K562 (cell line): ENCODE measurements around the gene CD99L2.

Experiments
- CREM ChIP-seq: IDR thresholded peaks from 2 replicates; pipeline ENCODE4 v1.6.1; 2014; ENCODE audit warnings: antibody characterized with exemption, low read depth
- DPF2 ChIP-seq: fragments of 450-650 bp; IDR thresholded peaks from 2 replicates; pipeline ENCODE4 v1.6.1; 2016
- FOS ChIP-seq: IDR thresholded peaks from 3 replicates; pipeline ENCODE4 v1.6.1; 2011; ENCODE audit not compliant: insufficient read length; ENCODE audit errors: extremely low read depth
- JUND ChIP-seq, 2 experiments: IDR thresholded peaks; 2 replicates in 1 of 2; 3 replicates in 1 of 2; pipeline ENCODE4 v1.6.1; 2011; ENCODE audit warnings: borderline replicate concordance in 2 of 2, low read depth in 2 of 2, low read length in 2 of 2, improper control_type of control experiment in 1 of 2, missing biosample characterization in 1 of 2, missing genetic modification characterization in 1 of 2, missing genetic modification reagents in 1 of 2
- KDM4B ChIP-seq, 2 experiments: fragments of 450-650 bp in 1 of 2; sonication (generic) in 1 of 2; IDR thresholded peaks; 2 replicates each; pipeline ENCODE4 v1.6.1; 2016 to 2017; ENCODE audit warnings: borderline replicate concordance in 2 of 2, antibody characterized with exemption in 1 of 2, low read depth in 1 of 2, mild to moderate bottlenecking in 1 of 2
- MYC ChIP-seq, 2 experiments: fragments of 250-450 bp in 1 of 2; sonication (Bioruptor Pico) in 1 of 2; IDR thresholded peaks; 2 replicates each; pipeline versions ENCODE4 v1.5.1 to v1.6.1; 2012 to 2021; ENCODE audit warnings: low read depth in 2 of 2, borderline replicate concordance in 1 of 2, improper control_type of control experiment in 1 of 2, low read length in 1 of 2, mild to moderate bottlenecking in 1 of 2, moderate library complexity in 1 of 2
- PHB2 ChIP-seq: fragments of 450-650 bp; IDR thresholded peaks from 2 replicates; pipeline ENCODE4 v1.6.1; 2017; ENCODE audit warnings: low read depth
- PML ChIP-seq: IDR thresholded peaks from 2 replicates; pipeline ENCODE4 v1.6.1; 2012; ENCODE audit warnings: low read length, inconsistent platforms
- ZNF586 ChIP-seq: fragments of 450-650 bp; formaldehyde crosslinking; conservative IDR thresholded peaks from 2 replicates; pipeline ENCODE4 v1.4.0; 2020; ENCODE audit warnings: mild to moderate bottlenecking, moderate library complexity
- ZNF668 ChIP-seq: fragments of 250-450 bp; sonication (Bioruptor Pico); IDR thresholded peaks from 2 replicates; pipeline ENCODE4 v1.8.0; 2022; ENCODE audit warnings: mild to moderate bottlenecking, inconsistent platforms
- TF ChIP-seq, protein P1 (sequence below), 2 experiments: fragments of 450-650 bp; formaldehyde crosslinking in 1 of 2; IDR thresholded peaks; 2 replicates each; pipeline versions ENCODE4 v1.4.0 to v1.6.1; 2014 to 2020; ENCODE audit warnings: mild to moderate bottlenecking in 2 of 2, borderline replicate concordance in 1 of 2, low read depth in 1 of 2
- TF ChIP-seq, protein P2 (sequence below), 3 experiments: IDR thresholded peaks in 2 of 3; conservative IDR thresholded peaks in 1 of 3; 2 replicates each; pipeline ENCODE4 v1.5.1; 2011 to 2012; ENCODE audit warnings: low read length in 3 of 3, mild to moderate bottlenecking in 3 of 3, control low read depth in 2 of 3, improper control_type of control experiment in 1 of 3, inconsistent platforms in 1 of 3, low read depth in 1 of 3, mixed read lengths in 1 of 3, moderate library complexity in 1 of 3; ENCODE audit not compliant: insufficient read depth in 2 of 3
- TF ChIP-seq, protein P3 (sequence below): fragments of 250-450 bp; sonication (Bioruptor Pico); IDR thresholded peaks from 2 replicates; pipeline ENCODE4 v1.5.1; 2021; ENCODE audit warnings: mild to moderate bottlenecking
- TF ChIP-seq, protein P4 (sequence below): sonication (generic); formaldehyde crosslinking; IDR thresholded peaks from 2 replicates; pipeline ENCODE4 v1.8.0; 2023; ENCODE audit warnings: mild to moderate bottlenecking, missing genetic modification reagents

DNA sequence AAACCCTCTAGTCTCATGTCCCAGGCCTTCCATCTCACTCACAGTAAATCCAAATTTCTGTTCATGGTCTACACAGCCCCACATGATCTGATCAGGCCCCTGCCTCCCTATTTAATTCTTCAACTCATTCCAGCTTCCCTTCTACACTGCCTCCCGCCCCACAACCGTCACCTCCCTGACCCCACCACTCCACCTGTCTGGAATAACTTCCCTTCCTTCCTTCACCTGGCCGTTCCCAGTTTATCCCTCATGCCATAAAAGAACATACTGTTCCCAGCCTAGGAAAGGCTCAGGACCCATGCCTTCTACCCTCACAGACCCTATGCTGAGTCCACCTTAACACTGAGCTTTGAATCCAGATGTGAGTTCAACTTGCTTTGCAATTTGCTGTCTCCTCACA, 6.8 kb upstream of the CD99L2 start:
- TF ChIP-seq DPF2 = no peak
- no peak for TF ChIP-seq MYC (IDR thresholded peaks at IDR 0.05; ENCODE audit: low read depth, low read length)
- TF ChIP-seq MYC (CRISPR knock-in tag; IDR thresholded peaks at IDR 0.05; ENCODE audit: borderline replicate concordance, low read depth) = no peak
- TF ChIP-seq, protein P1, sequence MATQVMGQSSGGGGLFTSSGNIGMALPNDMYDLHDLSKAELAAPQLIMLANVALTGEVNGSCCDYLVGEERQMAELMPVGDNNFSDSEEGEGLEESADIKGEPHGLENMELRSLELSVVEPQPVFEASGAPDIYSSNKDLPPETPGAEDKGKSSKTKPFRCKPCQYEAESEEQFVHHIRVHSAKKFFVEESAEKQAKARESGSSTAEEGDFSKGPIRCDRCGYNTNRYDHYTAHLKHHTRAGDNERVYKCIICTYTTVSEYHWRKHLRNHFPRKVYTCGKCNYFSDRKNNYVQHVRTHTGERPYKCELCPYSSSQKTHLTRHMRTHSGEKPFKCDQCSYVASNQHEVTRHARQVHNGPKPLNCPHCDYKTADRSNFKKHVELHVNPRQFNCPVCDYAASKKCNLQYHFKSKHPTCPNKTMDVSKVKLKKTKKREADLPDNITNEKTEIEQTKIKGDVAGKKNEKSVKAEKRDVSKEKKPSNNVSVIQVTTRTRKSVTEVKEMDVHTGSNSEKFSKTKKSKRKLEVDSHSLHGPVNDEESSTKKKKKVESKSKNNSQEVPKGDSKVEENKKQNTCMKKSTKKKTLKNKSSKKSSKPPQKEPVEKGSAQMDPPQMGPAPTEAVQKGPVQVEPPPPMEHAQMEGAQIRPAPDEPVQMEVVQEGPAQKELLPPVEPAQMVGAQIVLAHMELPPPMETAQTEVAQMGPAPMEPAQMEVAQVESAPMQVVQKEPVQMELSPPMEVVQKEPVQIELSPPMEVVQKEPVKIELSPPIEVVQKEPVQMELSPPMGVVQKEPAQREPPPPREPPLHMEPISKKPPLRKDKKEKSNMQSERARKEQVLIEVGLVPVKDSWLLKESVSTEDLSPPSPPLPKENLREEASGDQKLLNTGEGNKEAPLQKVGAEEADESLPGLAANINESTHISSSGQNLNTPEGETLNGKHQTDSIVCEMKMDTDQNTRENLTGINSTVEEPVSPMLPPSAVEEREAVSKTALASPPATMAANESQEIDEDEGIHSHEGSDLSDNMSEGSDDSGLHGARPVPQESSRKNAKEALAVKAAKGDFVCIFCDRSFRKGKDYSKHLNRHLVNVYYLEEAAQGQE (IDR thresholded peaks at IDR 0.05; ENCODE audit: borderline replicate concordance) = no peak
- TF ChIP-seq, protein P1 (CRISPR knock-in tag; IDR thresholded peaks at IDR 0.05; ENCODE audit: low read depth) = no peak
- no peak for TF ChIP-seq ZNF586 (CRISPR knock-in tag)
- TF ChIP-seq, protein P2, sequence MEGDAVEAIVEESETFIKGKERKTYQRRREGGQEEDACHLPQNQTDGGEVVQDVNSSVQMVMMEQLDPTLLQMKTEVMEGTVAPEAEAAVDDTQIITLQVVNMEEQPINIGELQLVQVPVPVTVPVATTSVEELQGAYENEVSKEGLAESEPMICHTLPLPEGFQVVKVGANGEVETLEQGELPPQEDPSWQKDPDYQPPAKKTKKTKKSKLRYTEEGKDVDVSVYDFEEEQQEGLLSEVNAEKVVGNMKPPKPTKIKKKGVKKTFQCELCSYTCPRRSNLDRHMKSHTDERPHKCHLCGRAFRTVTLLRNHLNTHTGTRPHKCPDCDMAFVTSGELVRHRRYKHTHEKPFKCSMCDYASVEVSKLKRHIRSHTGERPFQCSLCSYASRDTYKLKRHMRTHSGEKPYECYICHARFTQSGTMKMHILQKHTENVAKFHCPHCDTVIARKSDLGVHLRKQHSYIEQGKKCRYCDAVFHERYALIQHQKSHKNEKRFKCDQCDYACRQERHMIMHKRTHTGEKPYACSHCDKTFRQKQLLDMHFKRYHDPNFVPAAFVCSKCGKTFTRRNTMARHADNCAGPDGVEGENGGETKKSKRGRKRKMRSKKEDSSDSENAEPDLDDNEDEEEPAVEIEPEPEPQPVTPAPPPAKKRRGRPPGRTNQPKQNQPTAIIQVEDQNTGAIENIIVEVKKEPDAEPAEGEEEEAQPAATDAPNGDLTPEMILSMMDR (IDR thresholded peaks at IDR 0.05 in 2 of 3, conservative IDR thresholded peaks at IDR 0.05 in 1 of 3; ENCODE audit: insufficient read depth in 2 of 3, low read depth in 1 of 3, low read length in 3 of 3) = no peak
- TF ChIP-seq KDM4B (IDR thresholded peaks at IDR 0.05; ENCODE audit: borderline replicate concordance in 2 of 2, low read depth in 1 of 2) = no peak
- TF ChIP-seq, protein P3, sequence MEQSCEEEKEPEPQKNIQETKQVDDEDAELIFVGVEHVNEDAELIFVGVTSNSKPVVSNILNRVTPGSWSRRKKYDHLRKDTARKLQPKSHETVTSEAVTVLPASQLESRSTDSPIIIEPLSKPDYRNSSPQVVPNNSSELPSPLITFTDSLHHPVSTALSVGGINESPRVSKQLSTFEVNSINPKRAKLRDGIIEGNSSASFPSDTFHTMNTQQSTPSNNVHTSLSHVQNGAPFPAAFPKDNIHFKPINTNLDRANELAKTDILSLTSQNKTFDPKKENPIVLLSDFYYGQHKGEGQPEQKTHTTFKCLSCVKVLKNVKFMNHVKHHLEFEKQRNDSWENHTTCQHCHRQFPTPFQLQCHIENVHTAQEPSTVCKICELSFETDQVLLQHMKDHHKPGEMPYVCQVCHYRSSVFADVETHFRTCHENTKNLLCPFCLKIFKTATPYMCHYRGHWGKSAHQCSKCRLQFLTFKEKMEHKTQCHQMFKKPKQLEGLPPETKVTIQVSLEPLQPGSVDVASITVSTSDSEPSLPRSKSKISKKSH = no peak
- no peak for TF ChIP-seq FOS
- no peak for TF ChIP-seq PHB2
- TF ChIP-seq, protein P4, sequence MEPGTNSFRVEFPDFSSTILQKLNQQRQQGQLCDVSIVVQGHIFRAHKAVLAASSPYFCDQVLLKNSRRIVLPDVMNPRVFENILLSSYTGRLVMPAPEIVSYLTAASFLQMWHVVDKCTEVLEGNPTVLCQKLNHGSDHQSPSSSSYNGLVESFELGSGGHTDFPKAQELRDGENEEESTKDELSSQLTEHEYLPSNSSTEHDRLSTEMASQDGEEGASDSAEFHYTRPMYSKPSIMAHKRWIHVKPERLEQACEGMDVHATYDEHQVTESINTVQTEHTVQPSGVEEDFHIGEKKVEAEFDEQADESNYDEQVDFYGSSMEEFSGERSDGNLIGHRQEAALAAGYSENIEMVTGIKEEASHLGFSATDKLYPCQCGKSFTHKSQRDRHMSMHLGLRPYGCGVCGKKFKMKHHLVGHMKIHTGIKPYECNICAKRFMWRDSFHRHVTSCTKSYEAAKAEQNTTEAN (CRISPR knock-in tag) = no peak
- no peak for TF ChIP-seq JUND (IDR thresholded peaks at IDR 0.05; ENCODE audit: borderline replicate concordance, low read depth, low read length)
- TF ChIP-seq JUND (tag; IDR thresholded peaks at IDR 0.05; ENCODE audit: borderline replicate concordance, low read depth, low read length) = no peak
- TF ChIP-seq ZNF668 (CRISPR knock-in tag) = no peak
- TF ChIP-seq PML = no peak
- no peak for TF ChIP-seq CREM
